ENCODE results near the gene UCK2. TPM values are rescaled to one million over a fixed set of nuclear protein-coding genes. Genes with fewer than 3 reads are reported as not detected.

UCK2 gene
- total RNA-seq, 3 donors from 2014 or later (not counting 1 experiment from before 2014, with no cell fraction given) = 12.8 to 20.5 (median 14.4) TPM

DNA sequence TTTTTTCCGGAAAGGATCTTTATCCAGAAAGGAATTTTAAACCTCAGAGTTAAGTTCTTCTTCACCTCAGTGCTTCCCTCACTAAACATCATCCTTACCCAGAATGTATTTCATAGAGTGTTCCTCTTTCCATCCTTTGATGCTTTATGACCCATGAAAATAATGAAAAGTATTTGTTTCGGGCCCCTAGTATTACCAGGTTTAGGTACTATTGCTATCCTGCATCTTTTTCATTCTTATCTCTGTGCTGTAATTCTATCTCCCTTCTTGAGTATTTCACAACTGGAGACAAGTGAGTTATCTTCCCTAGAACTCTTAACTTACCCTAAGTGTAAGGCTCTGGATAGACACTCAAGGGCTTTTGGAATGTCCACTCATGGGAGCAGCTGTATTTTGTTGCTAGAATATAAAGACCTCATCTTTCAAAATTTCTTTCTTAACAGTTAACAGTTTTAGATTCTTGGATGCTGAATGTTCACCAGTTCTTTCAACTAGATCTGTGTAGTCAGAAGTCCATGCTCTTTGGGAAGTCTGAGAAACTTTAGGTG, 26.2 kb downstream of the UCK2 start:
- H3K4me1 Mint-ChIP-seq = peaks cover 82 to 86% of the 10 kb centered on the region in 2 donors
- H3K27ac Mint-ChIP-seq = peak overlapping the region; percentile 72 to 84
- H3K27me3 Mint-ChIP-seq (ENCODE audit: low read depth in 2 of 2) = no peaks in the 10 kb centered on the region
- intact Hi-C loops (cut with micrococcal nuclease) = no loop called here
- Histone ChIP-seq H3K27ac (ENCODE audit: low read length) (peak overlapping the region; percentile 23), H3K4me1 (ENCODE audit: control insufficient read depth, insufficient read depth, low read length) (peaks cover 42% of the 10 kb centered on the region), H3K4me3 (ENCODE audit: low read length) (no peak overlapping the region), H3K9me3 (ENCODE audit: control insufficient read depth, insufficient read depth, low read length) (no peaks in the 10 kb centered on the region), H3K36me3 (ENCODE audit: control insufficient read depth, insufficient read depth, low read length) (no peaks in the 10 kb centered on the region), H3K27me3 (ENCODE audit: control insufficient read depth, insufficient read depth, low read length) (no peaks in the 10 kb centered on the region)
- H3K4me3 Mint-ChIP-seq = peak overlapping the region; percentile 58
- peak in 1 of 3 donors; percentile 4 for ATAC-seq
- DNase-seq = no peak
- no peaks in the 10 kb centered on the region for H3K36me3 Mint-ChIP-seq
- TF ChIP-seq, protein P1, sequence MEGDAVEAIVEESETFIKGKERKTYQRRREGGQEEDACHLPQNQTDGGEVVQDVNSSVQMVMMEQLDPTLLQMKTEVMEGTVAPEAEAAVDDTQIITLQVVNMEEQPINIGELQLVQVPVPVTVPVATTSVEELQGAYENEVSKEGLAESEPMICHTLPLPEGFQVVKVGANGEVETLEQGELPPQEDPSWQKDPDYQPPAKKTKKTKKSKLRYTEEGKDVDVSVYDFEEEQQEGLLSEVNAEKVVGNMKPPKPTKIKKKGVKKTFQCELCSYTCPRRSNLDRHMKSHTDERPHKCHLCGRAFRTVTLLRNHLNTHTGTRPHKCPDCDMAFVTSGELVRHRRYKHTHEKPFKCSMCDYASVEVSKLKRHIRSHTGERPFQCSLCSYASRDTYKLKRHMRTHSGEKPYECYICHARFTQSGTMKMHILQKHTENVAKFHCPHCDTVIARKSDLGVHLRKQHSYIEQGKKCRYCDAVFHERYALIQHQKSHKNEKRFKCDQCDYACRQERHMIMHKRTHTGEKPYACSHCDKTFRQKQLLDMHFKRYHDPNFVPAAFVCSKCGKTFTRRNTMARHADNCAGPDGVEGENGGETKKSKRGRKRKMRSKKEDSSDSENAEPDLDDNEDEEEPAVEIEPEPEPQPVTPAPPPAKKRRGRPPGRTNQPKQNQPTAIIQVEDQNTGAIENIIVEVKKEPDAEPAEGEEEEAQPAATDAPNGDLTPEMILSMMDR (IDR thresholded peaks at IDR 0.05) = no peak
- WGBS (ENCODE audit: insufficient coverage) = 83% methylated on average over 2 of the region's 2 CpGs
- H3K9me3 Mint-ChIP-seq = no peaks in the 10 kb centered on the region

DNA sequence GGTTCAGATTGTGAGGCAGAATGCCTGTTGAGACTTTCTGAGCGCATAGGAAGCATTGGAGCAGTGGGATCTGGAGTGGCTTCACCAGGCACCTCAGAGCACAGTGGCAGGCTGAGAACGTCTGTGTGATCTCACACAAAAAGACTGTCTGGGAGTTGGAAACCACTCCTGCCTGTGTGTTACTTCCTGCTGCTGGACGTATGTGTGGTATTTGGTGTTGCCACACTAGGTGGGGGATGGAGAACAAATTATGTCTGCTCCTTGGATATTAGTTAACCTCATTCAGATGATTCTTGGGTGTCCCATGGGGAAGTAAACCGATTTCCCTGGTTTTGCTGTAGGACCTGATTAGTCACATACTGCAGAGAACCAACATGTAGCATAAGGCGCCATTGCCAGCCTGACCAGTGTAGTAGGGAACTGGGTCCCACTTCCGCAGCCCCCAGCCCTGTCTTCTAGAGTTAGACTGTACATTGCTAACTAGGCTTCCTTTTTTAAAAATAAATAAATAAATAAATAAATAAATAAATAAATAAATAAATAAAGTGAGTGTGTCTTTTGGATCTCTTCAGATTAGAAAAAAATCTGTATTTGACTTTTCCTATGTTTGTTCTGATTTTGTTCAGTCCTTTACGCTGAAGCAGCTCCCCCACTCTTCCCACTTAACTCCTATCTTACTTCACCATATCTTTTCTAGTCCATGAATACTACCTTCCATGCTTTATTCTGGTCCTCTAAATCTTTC, 26.9 kb downstream of the UCK2 start:
- Mint-ChIP-seq H3K4me1 (peaks cover 80 to 86% of the 10 kb centered on the region in 2 donors), H3K9me3 (no peaks in the 10 kb centered on the region), H3K4me3 (peak overlapping the region; percentile 58), H3K27ac (peak overlapping the region; percentile 72 to 84), H3K27me3 (ENCODE audit: low read depth in 2 of 2) (no peaks in the 10 kb centered on the region), H3K36me3 (no peaks in the 10 kb centered on the region)
- TF ChIP-seq, protein P1 (IDR thresholded peaks at IDR 0.05) = no peak
- Histone ChIP-seq H3K9me3 (ENCODE audit: control insufficient read depth, insufficient read depth, low read length) (no peaks in the 10 kb centered on the region), H3K4me1 (ENCODE audit: control insufficient read depth, insufficient read depth, low read length) (peaks cover 41% of the 10 kb centered on the region), H3K27me3 (ENCODE audit: control insufficient read depth, insufficient read depth, low read length) (no peaks in the 10 kb centered on the region), H3K4me3 (ENCODE audit: low read length) (no peak overlapping the region), H3K36me3 (ENCODE audit: control insufficient read depth, insufficient read depth, low read length) (no peaks in the 10 kb centered on the region), H3K27ac (ENCODE audit: low read length) (peak overlapping the region; percentile 23)
- 51% methylated on average over 6 of the region's 7 CpGs for WGBS (ENCODE audit: insufficient coverage)
- intact Hi-C loops (cut with micrococcal nuclease) = no loop called here
- DNase-seq (peak in 1 of 2 donors; percentile 13), ATAC-seq (peak; percentile 74 to 92 (median 82))

DNA sequence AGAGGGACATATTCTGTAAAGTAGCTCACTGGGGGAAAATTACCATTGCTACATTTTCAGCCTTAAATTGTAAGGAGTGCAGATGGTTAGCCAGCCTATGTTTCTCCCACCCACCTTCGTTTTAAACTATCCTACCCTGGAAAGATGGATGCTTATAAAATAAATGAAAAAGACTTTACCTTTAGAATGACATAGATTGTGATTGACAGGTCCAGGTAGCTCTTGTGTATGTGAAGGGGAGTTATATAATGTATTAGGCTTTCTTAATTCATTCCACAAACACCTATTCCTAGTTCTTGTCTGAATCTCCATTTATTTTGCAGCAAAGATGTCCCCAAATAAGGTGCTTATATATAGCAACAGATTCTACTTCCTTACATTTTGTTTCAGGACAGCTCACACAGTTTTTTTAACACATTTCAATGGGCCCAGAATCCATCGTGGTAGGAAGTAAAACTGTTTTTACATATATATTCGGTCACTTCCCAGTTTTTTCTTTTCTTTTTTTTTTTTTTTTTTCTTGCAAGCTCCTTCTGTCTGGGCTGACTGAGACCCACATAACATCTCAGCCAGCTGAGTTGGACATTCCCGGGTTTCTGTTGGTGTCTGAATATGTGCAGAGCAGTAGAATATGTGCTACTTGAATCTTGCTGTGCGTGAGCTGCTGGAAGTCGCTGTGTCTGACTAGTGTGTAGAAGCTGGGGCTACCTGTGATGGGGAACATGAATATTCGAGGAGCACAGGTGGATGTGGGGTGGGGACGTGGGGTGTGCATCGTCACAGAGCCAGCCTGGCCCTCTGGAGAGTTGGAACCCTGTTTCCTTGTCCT, 27.8 kb downstream of the UCK2 start:
- DNase-seq (no peak), ATAC-seq (no peak)
- H3K27me3 Mint-ChIP-seq (ENCODE audit: low read depth in 2 of 2) = no peaks in the 10 kb centered on the region
- H3K4me3 Mint-ChIP-seq = no peak overlapping the region
- intact Hi-C loops (cut with micrococcal nuclease) = no loop called here
- H3K36me3 ChIP-seq (ENCODE audit: control insufficient read depth, insufficient read depth, low read length) = no peaks in the 10 kb centered on the region
- peaks cover 80 to 90% of the 10 kb centered on the region in 2 donors for H3K4me1 Mint-ChIP-seq
- H3K27me3 ChIP-seq (ENCODE audit: control insufficient read depth, insufficient read depth, low read length) = no peaks in the 10 kb centered on the region
- H3K4me1 ChIP-seq (ENCODE audit: control insufficient read depth, insufficient read depth, low read length) = peaks cover 44% of the 10 kb centered on the region
- no peak overlapping the region for H3K4me3 ChIP-seq (ENCODE audit: low read length)
- no peaks in the 10 kb centered on the region for H3K9me3 ChIP-seq (ENCODE audit: control insufficient read depth, insufficient read depth, low read length)
- H3K9me3 Mint-ChIP-seq = no peaks in the 10 kb centered on the region
- H3K36me3 Mint-ChIP-seq = no peaks in the 10 kb centered on the region
- WGBS (ENCODE audit: insufficient coverage) = 92% methylated on average over 6 of the region's 9 CpGs
- peak overlapping the region; percentile 5 to 14 for H3K27ac Mint-ChIP-seq
- TF ChIP-seq, protein P1 (IDR thresholded peaks at IDR 0.05) = no peak
- no peak overlapping the region for H3K27ac ChIP-seq (ENCODE audit: low read length)
